B cell (primary cell): Measurements from ENCODE around the gene NR6A1. TPM values are rescaled to one million over a fixed set of nuclear protein-coding genes. Genes with fewer than 3 reads are reported as not detected.

Source experiments
- ATAC-seq: fragments of 200-7000 bp; cut with Tn5 transposase; one replicate; pipeline ENCODE4 v1.10.0; 2021; ENCODE audit warnings: low read depth, mild to moderate bottlenecking, moderate number of reproducible peaks, moderate library complexity
- CTCF ChIA-PET: fragments of 350-600 bp; sonication (Branson Sonifier 250); formaldehyde crosslinking; loops from one replicate; lab custom pipeline; 2021; ENCODE audit warnings: antibody characterized with exemption, inconsistent platforms; lab: Charles Lee
- POLR2A ChIA-PET: fragments of 350-600 bp; sonication (Branson Sonifier 250); formaldehyde crosslinking; loops from one replicate; lab custom pipeline; 2021; ENCODE audit warnings: antibody characterized with exemption; lab: Charles Lee
- DNase-seq: peaks from one replicate; pipeline ENCODE4 v3.0.0; 2013
- H2AFZ ChIP-seq: 2 replicates; pipeline ENCODE4 v1.6.1; 2012; ENCODE audit warnings: mild to moderate bottlenecking, low read depth, low read length; ENCODE audit not compliant: insufficient read depth, poor library complexity, severe bottlenecking
- H3K27ac ChIP-seq, 2 donors: 1 replicate in 1 of 2; 2 replicates in 1 of 2; pipeline ENCODE4 v1.5.1; 2012 to 2013; ENCODE audit warnings: low read length in 2 of 2, mild to moderate bottlenecking in 2 of 2, moderate library complexity in 1 of 2
- H3K27me3 ChIP-seq, 4 experiments: fragments of 200-600 bp in 1 of 4; sonication (generic) in 1 of 4; replicated peaks in 1 of 4; 1 replicate in 2 of 4; 2 replicates in 2 of 4; pipeline versions ENCODE4 v1.6.1 to v1.7.0; 2013 to 2016; ENCODE audit warnings: low read length in 3 of 4, mild to moderate bottlenecking in 2 of 4, mixed read lengths in 1 of 4, moderate library complexity in 1 of 4; ENCODE audit not compliant: insufficient read depth in 4 of 4, control insufficient read depth in 3 of 4; ENCODE audit errors: control extremely low read depth in 1 of 4
- H3K36me3 ChIP-seq, 2 experiments: replicated peaks in 1 of 2; 1 replicate in 1 of 2; 2 replicates in 1 of 2; pipeline versions ENCODE4 v1.6.1 to v1.7.1; 2013; ENCODE audit warnings: low read length in 1 of 2; ENCODE audit not compliant: insufficient read depth in 2 of 2, control insufficient read depth in 1 of 2; ENCODE audit errors: control extremely low read depth in 1 of 2, extremely low read depth in 1 of 2
- H3K4me1 ChIP-seq, 2 donors: fragments of 200-600 bp in 1 of 2; sonication (generic) in 1 of 2; 1 replicate in 1 of 2; 2 replicates in 1 of 2; pipeline versions ENCODE4 v1.5.1 to v1.6.1; 2013 to 2017; ENCODE audit warnings: low read length in 2 of 2; ENCODE audit not compliant: control insufficient read depth in 2 of 2, insufficient read depth in 2 of 2
- H3K4me2 ChIP-seq: replicated peaks from 2 replicates; pipeline ENCODE3; 2012; ENCODE audit warnings: mild to moderate bottlenecking, low read depth, low read length; ENCODE audit not compliant: poor library complexity, severe bottlenecking
- H3K4me3 ChIP-seq, 5 experiments: fragments of 200-600 bp in 1 of 5; sonication (generic) in 1 of 5; 1 replicate in 3 of 5; 2 replicates in 2 of 5; pipeline versions ENCODE4 v1.5.1 to v1.7.0; 2011 to 2016; ENCODE audit warnings: low read length in 4 of 5, mild to moderate bottlenecking in 4 of 5, low read depth in 2 of 5, control low read depth in 1 of 5, moderate library complexity in 1 of 5; ENCODE audit not compliant: insufficient read depth in 1 of 5; ENCODE audit errors: control extremely low read depth in 1 of 5, extremely low read depth in 1 of 5
- H3K79me2 ChIP-seq: fragments of 200-600 bp; sonication (generic); one replicate; pipeline ENCODE4 v1.6.0; 2016; ENCODE audit warnings: low read length; ENCODE audit not compliant: control insufficient read depth, insufficient read depth
- H3K9ac ChIP-seq: fragments of 200-600 bp; sonication (generic); 2 replicates; pipeline ENCODE4 v1.6.1; 2017; ENCODE audit warnings: mild to moderate bottlenecking, low read length, moderate library complexity
- H3K9me3 ChIP-seq, 3 donors: one replicate each; pipeline versions ENCODE4 v1.6.1 to v1.7.1; 2013; ENCODE audit warnings: low read length in 2 of 3; ENCODE audit not compliant: control insufficient read depth in 2 of 3, insufficient read depth in 1 of 3; ENCODE audit errors: control extremely low read depth in 1 of 3
- H4K20me1 ChIP-seq: 2 replicates; pipeline ENCODE4 v1.6.0; 2012; ENCODE audit warnings: mild to moderate bottlenecking, low read length; ENCODE audit not compliant: insufficient read depth, control insufficient read depth, poor library complexity, severe bottlenecking
- H3K27ac Mint-ChIP-seq: one replicate; pipeline ENCODE4 v1.8.0; 2021; ENCODE audit warnings: mixed read lengths
- H3K27me3 Mint-ChIP-seq: one replicate; pipeline ENCODE4 v1.8.0; 2021; ENCODE audit warnings: mixed read lengths
- H3K4me1 Mint-ChIP-seq: one replicate; pipeline ENCODE4 v1.8.0; 2021; ENCODE audit warnings: mixed read lengths
- H3K4me3 Mint-ChIP-seq: one replicate; pipeline ENCODE4 v1.8.0; 2021; ENCODE audit warnings: mixed read lengths
- H3K9me3 Mint-ChIP-seq: one replicate; pipeline ENCODE4 v1.8.0; 2022; ENCODE audit warnings: mixed read lengths; ENCODE audit not compliant: insufficient read depth
- CTCF ChIP-seq: fragments of 200-600 bp; IDR thresholded peaks from one replicate; pipeline ENCODE4 v1.8.0; 2022; ENCODE audit warnings: antibody characterized with exemption, mild to moderate bottlenecking
- EZH2 ChIP-seq: IDR thresholded peaks from 2 replicates; pipeline ENCODE4 v1.6.1; 2012; ENCODE audit warnings: borderline replicate concordance, low read depth, mild to moderate bottlenecking, moderate library complexity, low read length; ENCODE audit not compliant: insufficient read depth, poor library complexity, severe bottlenecking
- WGBS: methylation state at CpG from one replicate; pipeline ENCODE4 v1.1.5; 2013; ENCODE audit warnings: missing lambda C conversion rate; ENCODE audit not compliant: insufficient coverage; 5-methylcytosine and 5-hydroxymethylcytosine counted together
- intact Hi-C: fragments of 100-400 bp; cut with micrococcal nuclease; formaldehyde crosslinking; loops from one replicate; pipeline ENCODE4 v1.10.0; 2022
- polyA plus RNA-seq: library from polyadenylated mRNA; depleted of rRNA; stranded (reverse); fragments of >200 nt; gene quantifications from 2 replicates; pipeline ENCODE4 v1.2.3, GENCODE V29; 2012
- total RNA-seq, 2 donors: library from RNA; stranded (reverse); fragments of 120-200 nt in 1 of 2; gene quantifications; 1 replicate in 1 of 2; 2 replicates in 1 of 2; pipeline versions ENCODE4 v1.2.3 to v1.2.4, GENCODE V29; 2013 to 2022

Gene NR6A1
- total and polyA plus RNA-seq, 2 donors (not counting 1 experiment from before 2014, with no cell fraction given): 0.09 to 0.67 TPM

- WGBS: 95% methylated on average over 5 of the region's 7 CpGs
- Histone ChIP-seq H3K4me2 (no peak overlapping the region), H3K9me3 (no peaks in the 10 kb centered on the region), H3K79me2 (no peaks in the 10 kb centered on the region), H3K9ac (no peak overlapping the region), H3K4me1 (no peaks in the 10 kb centered on the region), H3K27ac (no peak overlapping the region), H3K4me3 (no peak overlapping the region), H2AFZ (no peak overlapping the region), H3K36me3 (peaks cover 0 to 3% of the 10 kb centered on the region in 2 experiments), H3K27me3 (no peaks in the 10 kb centered on the region), H4K20me1 (no peaks in the 10 kb centered on the region)
- no peak for DNase-seq
- Mint-ChIP-seq H3K4me3 (no peak overlapping the region), H3K27me3 (no peaks in the 10 kb centered on the region), H3K9me3 (no peaks in the 10 kb centered on the region), H3K27ac (no peak overlapping the region), H3K4me1 (no peaks in the 10 kb centered on the region)
- no peak for ATAC-seq
- POLR2A ChIA-PET: no interaction called here
- CTCF ChIA-PET: no interaction called here
- no peak for TF ChIP-seq CTCF
- TF ChIP-seq EZH2: no peak
- intact Hi-C loops: no loop called here
Measured at GRCh38 chr9:124520206-124520596, 250.9 kb downstream of the NR6A1 start.

GRCh38 chr9:124518116-124518515 lies 253.0 kb downstream of the NR6A1 start:
- TF ChIP-seq CTCF: no peak
- no peak for TF ChIP-seq EZH2
- ChIA-PET CTCF (no interaction called here), POLR2A (no interaction called here)
- Mint-ChIP-seq H3K27me3 (peaks cover 2% of the 10 kb centered on the region), H3K27ac (no peak overlapping the region), H3K4me3 (no peak overlapping the region), H3K4me1 (no peaks in the 10 kb centered on the region), H3K9me3 (no peaks in the 10 kb centered on the region)
- Histone ChIP-seq H4K20me1 (no peaks in the 10 kb centered on the region), H3K9me3 (no peaks in the 10 kb centered on the region), H3K36me3 (peaks cover 0 to 3% of the 10 kb centered on the region in 2 experiments), H3K4me2 (no peak overlapping the region), H3K79me2 (no peaks in the 10 kb centered on the region), H3K27me3 (no peaks in the 10 kb centered on the region), H3K4me1 (no peaks in the 10 kb centered on the region), H3K4me3 (no peak overlapping the region), H2AFZ (no peak overlapping the region), H3K9ac (no peak overlapping the region), H3K27ac (no peak overlapping the region)
- DNase-seq (no peak), ATAC-seq (no peak)
- intact Hi-C loops: no loop called here
- WGBS: 99% methylated on average over 7 of the region's 7 CpGs
